Prostate gland (tissue), 1 donor: ENCODE results near the gene CHID1.

ENCODE experiments used
- POLR2A ChIP-seq: fragments of 450-650 bp; IDR thresholded peaks from one replicate; pipeline ENCODE4 v1.6.1; 2016; ENCODE audit warnings: antibody characterized with exemption, mild to moderate bottlenecking
- POLR2AphosphoS5 ChIP-seq: sonication (generic); formaldehyde crosslinking; IDR thresholded peaks from one replicate; pipeline ENCODE4 v1.6.1; 2017; ENCODE audit warnings: antibody characterized with exemption

- no peak for TF ChIP-seq POLR2A
- no peak for TF ChIP-seq POLR2AphosphoS5
Measured at GRCh38 chr11:924406-925157, 14.0 kb upstream of the CHID1 start.
